ENCODE data around the gene GXYLT2. TPM values are rescaled to one million over a fixed set of nuclear protein-coding genes. Genes with fewer than 3 reads are reported as not detected.
A peak's percentile ranks its signal among the peaks of the same experiment; 100 is the strongest.

Gene GXYLT2
- total and polyA plus RNA-seq, 2 of the 13 experiments (the other 11 are each of a cell fraction or from before 2014, with no cell fraction given) = 4.3 to 6.9 TPM

GRCh38 chr3:72892081-72892775, 4.4 kb downstream of the GXYLT2 start:
- in situ Hi-C loops (cut with HindIII; ENCODE audit: extremely low pct_ligation_motif_present, low pct_unique_long_range_greater_than_20kb) (no loop called here), intact Hi-C loops (cut with micrococcal nuclease; ENCODE audit: unreplicated experiment) (no loop called here)
- Histone ChIP-seq H3K27me3 (ENCODE audit: control insufficient read depth in 1 of 2, insufficient read depth in 2 of 2, low read length in 2 of 2) (no peaks in the 10 kb centered on the region; a peak in 1 of 5 replicates), H3K36me3 (replicated peaks in 1 of 2; ENCODE audit: control insufficient read depth in 1 of 2, insufficient read depth in 2 of 2, low read length in 2 of 2) (no peaks in the 10 kb centered on the region), H3K4me3 (replicated peaks in 1 of 3; ENCODE audit: insufficient read depth in 1 of 3, low read depth in 2 of 3, low read length in 3 of 3) (no peak overlapping the region), H3K27ac (ENCODE audit: extremely low read length, insufficient read depth, low read length) (no peak overlapping the region), H2AFZ (ENCODE audit: low read length) (no peak overlapping the region), H3K4me2 (ENCODE audit: low read depth, low read length) (no peak overlapping the region), H3K9me3 (ENCODE audit: low read length) (no peaks in the 10 kb centered on the region), H3K79me2 (ENCODE audit: insufficient read depth, low read length) (peaks cover 2% of the 10 kb centered on the region), H3K9ac (ENCODE audit: insufficient read depth, low read depth, low read length) (no peak overlapping the region), H4K20me1 (ENCODE audit: insufficient read depth, low read length) (no peaks in the 10 kb centered on the region), H3K4me1 (ENCODE audit: insufficient read depth, low read length) (peaks cover 53% of the 10 kb centered on the region)
- ATAC-seq (no peak), FAIRE-seq (no peak), DNase-seq (ENCODE audit: low spot score) (peak; percentile 56)
- ChIA-PET CTCF (ENCODE audit: low intra/inter-chr PET ratio, low total read pairs) (no interaction called here), POLR2A (no interaction called here)
- 0 out of 2 replicates have a peak, but pooled peaks have one; percentile 38 for TF ChIP-seq HMG20B (CRISPR knock-in tag; conservative IDR thresholded peaks at IDR 0.05)
- peak; percentile 53; the same call in 1 of the 2 replicates for TF ChIP-seq ZBTB21 (CRISPR knock-in tag; IDR thresholded peaks at IDR 0.05)
- TF ChIP-seq SOX5 (CRISPR knock-in tag; IDR thresholded peaks at IDR 0.05; ENCODE audit: borderline replicate concordance) = peak; percentile 71
- no peak for TF ChIP-seq ZIK1 (CRISPR knock-in tag; IDR thresholded peaks at IDR 0.05; ENCODE audit: borderline replicate concordance, low read depth)
- TF ChIP-seq CEBPG (CRISPR knock-in tag; IDR thresholded peaks at IDR 0.05) = peak; percentile 69
- peak; percentile 89 for TF ChIP-seq GFI1 (CRISPR knock-in tag; IDR thresholded peaks at IDR 0.05; ENCODE audit: borderline replicate concordance)
- peak; percentile 54; the same call in 1 of the 2 replicates for TF ChIP-seq GATAD2A (CRISPR knock-in tag; IDR thresholded peaks at IDR 0.05)
- TF ChIP-seq SOX13 (IDR thresholded peaks at IDR 0.05) = peak; percentile 57; the same call in 1 of the 2 replicates
- TF ChIP-seq SOX13 (CRISPR knock-in tag; conservative IDR thresholded peaks at IDR 0.05 in 1 of 2, IDR thresholded peaks at IDR 0.05 in 1 of 2) = peak in 1 of 2 experiments; percentile 71; a peak in 2 of 4 replicates
- peak; percentile 95 for TF ChIP-seq ZBTB33 (CRISPR knock-in tag; IDR thresholded peaks at IDR 0.05)
- no peak for TF ChIP-seq EEA1 (CRISPR knock-in tag; IDR thresholded peaks at IDR 0.05; ENCODE audit: borderline replicate concordance)
- peak; percentile 75 for TF ChIP-seq CEBPB (IDR thresholded peaks at IDR 0.05; ENCODE audit: borderline replicate concordance, low read depth, low read length)
- TF ChIP-seq SOX6 (IDR thresholded peaks at IDR 0.05) = no peak
- TF ChIP-seq SOX6 (CRISPR knock-in tag; IDR thresholded peaks at IDR 0.05) = peak; percentile 75
- 0 out of 2 replicates have a peak, but pooled peaks have one; percentile 23 for TF ChIP-seq ARID5B (CRISPR knock-in tag; IDR thresholded peaks at IDR 0.05)
- no peak for TF ChIP-seq ZNF263 (CRISPR knock-in tag; IDR thresholded peaks at IDR 0.05)
- no peak for TF ChIP-seq TMF1 (CRISPR knock-in tag; IDR thresholded peaks at IDR 0.05; ENCODE audit: low read depth)
- peak; percentile 16; the same call in 1 of the 2 replicates for TF ChIP-seq HNF4A (CRISPR knock-in tag; IDR thresholded peaks at IDR 0.05)
- no TSS peak for BruUV-seq (replicated peaks)
- 64% methylated on average over 4 of the region's 4 CpGs for WGBS (ENCODE audit: low lambda C conversion rate)

All from HepG2 (cell line).